Mesenchymal stem cell (in vitro differentiated cells and primary cell): ENCODE data around the gene FKBP14.
"Not testable (repeated sequence)": the region's sequence is repeated elsewhere in the genome, so short reads cannot be mapped to it uniquely, and the experiment has no call there.

Experiments used
- DNase-seq: peaks from one replicate; pipeline ENCODE4 v3.0.0-alpha.2; 2013
- H2AFZ ChIP-seq: one replicate; pipeline ENCODE4 v1.6.1; 2013; ENCODE audit warnings: low read depth, mild to moderate bottlenecking, control low read depth, inconsistent platforms, low read length, moderate library complexity
- H2AK5ac ChIP-seq: 2 replicates; pipeline ENCODE4 v1.6.1; 2013; ENCODE audit warnings: low read length, moderate library complexity, mild to moderate bottlenecking, inconsistent platforms; ENCODE audit not compliant: severe bottlenecking
- H2BK120ac ChIP-seq: one replicate; pipeline ENCODE4 v1.6.1; 2013; ENCODE audit warnings: low read depth, mild to moderate bottlenecking, inconsistent platforms, low read length, moderate library complexity
- H2BK12ac ChIP-seq, 2 experiments: one replicate each; pipeline ENCODE4 v1.6.1; 2013; ENCODE audit warnings: inconsistent platforms in 2 of 2, low read length in 2 of 2, mild to moderate bottlenecking in 2 of 2, moderate library complexity in 2 of 2, control low read depth in 1 of 2
- H2BK15ac ChIP-seq: one replicate; pipeline ENCODE4 v1.6.1; 2013; ENCODE audit warnings: mild to moderate bottlenecking, low read depth, inconsistent platforms; ENCODE audit not compliant: poor library complexity, severe bottlenecking
- H2BK5ac ChIP-seq: 2 replicates; pipeline ENCODE4 v1.6.1; 2013; ENCODE audit warnings: low read depth, mild to moderate bottlenecking, low read length, control low read depth, inconsistent platforms; ENCODE audit not compliant: poor library complexity, severe bottlenecking
- H3K14ac ChIP-seq, 2 experiments: one replicate each; pipeline ENCODE4 v1.6.1; 2013; ENCODE audit warnings: inconsistent platforms in 2 of 2, low read length in 2 of 2, control low read depth in 1 of 2, mild to moderate bottlenecking in 1 of 2, moderate library complexity in 1 of 2
- H3K18ac ChIP-seq, 2 experiments: one replicate each; pipeline ENCODE4 v1.6.1; 2013; ENCODE audit warnings: inconsistent platforms in 2 of 2, low read length in 2 of 2, control low read depth in 1 of 2, low read depth in 1 of 2, mild to moderate bottlenecking in 1 of 2
- H3K23ac ChIP-seq, 2 experiments: one replicate each; pipeline ENCODE4 v1.6.1; 2013; ENCODE audit warnings: inconsistent platforms in 2 of 2, low read length in 2 of 2, mild to moderate bottlenecking in 2 of 2, moderate library complexity in 2 of 2, control low read depth in 1 of 2
- H3K27ac ChIP-seq: 2 replicates; pipeline ENCODE4 v1.5.1; 2013; ENCODE audit warnings: mild to moderate bottlenecking, moderate library complexity, low read length, control low read depth, inconsistent platforms; ENCODE audit not compliant: poor library complexity, severe bottlenecking
- H3K27me3 ChIP-seq, 2 experiments: 2 replicates each; pipeline versions ENCODE4 v1.6.1 to v1.7.0; 2013; ENCODE audit warnings: low read length in 2 of 2, mild to moderate bottlenecking in 2 of 2, moderate library complexity in 2 of 2, control low read depth in 1 of 2, inconsistent platforms in 1 of 2; ENCODE audit not compliant: control insufficient read depth in 1 of 2, insufficient read depth in 1 of 2
- H3K36me3 ChIP-seq, 2 experiments: 2 replicates each; pipeline versions ENCODE4 v1.6.1 to v1.7.0; 2013; ENCODE audit warnings: low read length in 2 of 2, control low read depth in 1 of 2, inconsistent platforms in 1 of 2, low read depth in 1 of 2, mild to moderate bottlenecking in 1 of 2; ENCODE audit not compliant: insufficient read depth in 2 of 2, control insufficient read depth in 1 of 2
- H3K4ac ChIP-seq, 2 experiments: one replicate each; pipeline ENCODE4 v1.6.1; 2013; ENCODE audit warnings: inconsistent platforms in 2 of 2, low read length in 2 of 2, mild to moderate bottlenecking in 2 of 2, moderate library complexity in 2 of 2, control low read depth in 1 of 2, low read depth in 1 of 2
- H3K4me1 ChIP-seq: 2 replicates; pipeline ENCODE4 v1.6.1; 2013; ENCODE audit warnings: low read depth, low read length, control low read depth; ENCODE audit not compliant: control insufficient read depth, insufficient read depth
- H3K4me2 ChIP-seq: 2 replicates; pipeline ENCODE4 v1.6.1; 2013; ENCODE audit warnings: low read length, mild to moderate bottlenecking, inconsistent platforms; ENCODE audit not compliant: poor library complexity, severe bottlenecking
- H3K4me3 ChIP-seq, 2 experiments: 2 replicates each; pipeline versions ENCODE4 v1.5.1 to v1.7.0; 2013; ENCODE audit warnings: low read length in 2 of 2, mild to moderate bottlenecking in 2 of 2, control low read depth in 1 of 2, low read depth in 1 of 2; ENCODE audit not compliant: insufficient read depth in 1 of 2
- H3K79me1 ChIP-seq: replicated peaks from 2 replicates; pipeline ENCODE4 v1.6.1; 2013; ENCODE audit warnings: mild to moderate bottlenecking, control low read depth, low read length, inconsistent platforms; ENCODE audit not compliant: poor library complexity, severe bottlenecking
- H3K9ac ChIP-seq: 2 replicates; pipeline ENCODE4 v1.7.0; 2013; ENCODE audit warnings: mild to moderate bottlenecking, low read length, moderate library complexity
- H3K9me3 ChIP-seq: 2 replicates; pipeline ENCODE4 v1.7.0; 2013; ENCODE audit warnings: mild to moderate bottlenecking, low read length; ENCODE audit not compliant: control insufficient read depth
- H4K8ac ChIP-seq: one replicate; pipeline ENCODE4 v1.6.1; 2013; ENCODE audit warnings: inconsistent platforms, mild to moderate bottlenecking, low read length, moderate library complexity
- H4K91ac ChIP-seq: one replicate; pipeline ENCODE4 v1.6.1; 2013; ENCODE audit warnings: mild to moderate bottlenecking, low read length, inconsistent platforms
- WGBS: methylation state at CpG from one replicate; pipeline ENCODE4 v1.1.7; 2013; ENCODE audit warnings: mixed read lengths; 5-methylcytosine and 5-hydroxymethylcytosine counted together

FKBP14 gene

GRCh38 chr7:30062587-30062986, 36.1 kb upstream of the FKBP14 start:
- Histone ChIP-seq H3K9me3 (no peaks in the 10 kb centered on the region), H2AK5ac (no peak overlapping the region), H3K23ac (no peak overlapping the region), H3K4ac (no peak overlapping the region), H3K79me1 (peaks cover 13% of the 10 kb centered on the region), H3K36me3 (peaks cover 7 to 31% of the 10 kb centered on the region in 2 experiments), H2BK15ac (no peak overlapping the region), H3K18ac (no peak overlapping the region), H2BK5ac (no peak overlapping the region), H4K8ac (no peak overlapping the region), H2AFZ (no peak overlapping the region), H3K9ac (peak overlapping the region; percentile 10), H2BK120ac (no peak overlapping the region), H2BK12ac (no peak overlapping the region), H3K4me3 (no peak overlapping the region), H3K14ac (no peak overlapping the region), H3K4me1 (no peaks in the 10 kb centered on the region), H3K27ac (no peak overlapping the region), H3K4me2 (no peak overlapping the region), H3K27me3 (no peaks in the 10 kb centered on the region), H4K91ac (no peak overlapping the region)
- WGBS, result no CpG with 5 or more reads among the region's 1 CpG
- peak; percentile 59 for DNase-seq

DNA sequence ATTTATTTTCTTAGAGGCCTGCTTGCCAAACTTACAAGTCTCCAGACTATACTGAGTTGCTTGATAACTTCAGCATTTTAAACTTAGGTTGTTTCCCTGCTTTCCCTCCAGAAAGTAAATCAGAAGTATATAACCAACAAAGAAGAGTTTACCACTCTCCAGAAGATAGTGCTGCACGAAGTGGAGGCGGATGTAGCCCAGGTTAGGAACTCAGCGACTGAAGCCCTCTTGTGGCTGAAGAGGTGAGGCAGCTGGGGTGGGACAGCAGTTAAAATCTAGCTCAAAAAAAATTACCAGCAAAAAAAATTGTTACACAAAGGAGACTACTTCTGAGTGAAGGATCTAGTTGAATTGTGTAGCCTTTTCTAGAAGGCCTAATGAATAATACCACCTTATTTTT, 35.3 kb upstream of the FKBP14 start:
- H3K27ac ChIP-seq, H3K4ac ChIP-seq, H3K27me3 ChIP-seq, H2AK5ac ChIP-seq, H3K4me1 ChIP-seq, H4K91ac ChIP-seq, H2AFZ ChIP-seq, H3K18ac ChIP-seq, H4K8ac ChIP-seq, H3K4me2 ChIP-seq, H2BK12ac ChIP-seq, H3K14ac ChIP-seq, H2BK5ac ChIP-seq, H2BK120ac ChIP-seq, H3K23ac ChIP-seq, H2BK15ac ChIP-seq, H3K4me3 ChIP-seq, H3K9me3 ChIP-seq: not testable (repeated sequence)
- H3K36me3 ChIP-seq, result peaks cover 7 to 31% of the 10 kb centered on the region in 2 experiments
- DNase-seq, result peak; percentile 26
- peaks cover 13% of the 10 kb centered on the region for H3K79me1 ChIP-seq
- no CpG with 5 or more reads among the region's 3 CpGs for WGBS
- H3K9ac ChIP-seq, result peak overlapping the region; percentile 18

- Histone ChIP-seq H2BK15ac (no peak overlapping the region), H3K4me3 (no peak overlapping the region), H4K8ac (no peak overlapping the region), H3K4ac (no peak overlapping the region), H2BK5ac (no peak overlapping the region), H2AFZ (no peak overlapping the region), H3K36me3 (peaks cover 10 to 33% of the 10 kb centered on the region in 2 experiments), H3K23ac (no peak overlapping the region), H3K4me2 (no peak overlapping the region), H3K27me3 (no peaks in the 10 kb centered on the region), H2BK12ac (no peak overlapping the region), H3K9ac (no peak overlapping the region), H3K27ac (no peak overlapping the region), H2BK120ac (no peak overlapping the region), H4K91ac (no peak overlapping the region), H3K4me1 (no peaks in the 10 kb centered on the region), H2AK5ac (no peak overlapping the region), H3K9me3 (no peaks in the 10 kb centered on the region), H3K14ac (no peak overlapping the region), H3K18ac (no peak overlapping the region), H3K79me1 (peaks cover 3% of the 10 kb centered on the region)
- no peak for DNase-seq
These were observed 31.2 kb upstream of the FKBP14 start for GRCh38 chr7:30057741-30058140.

DNA sequence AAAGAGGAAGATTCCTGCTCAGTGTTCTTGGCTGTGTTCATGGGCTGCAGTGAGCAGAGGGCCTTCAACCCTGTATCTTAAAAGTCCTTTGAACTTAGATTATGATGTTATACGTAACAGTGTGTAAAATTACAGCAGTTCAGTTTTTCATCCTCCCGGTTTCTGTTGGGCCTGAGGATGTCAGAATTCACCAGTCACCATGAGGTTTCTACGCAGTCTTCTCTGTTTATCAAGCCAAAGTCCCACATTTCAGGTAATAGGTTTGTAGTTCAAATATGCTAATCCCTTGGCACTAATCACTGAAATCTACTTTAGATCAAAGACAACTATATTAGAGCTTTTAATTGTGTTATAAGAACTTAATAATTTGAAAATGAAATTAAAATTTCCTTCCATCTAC, 26.6 kb upstream of the FKBP14 start:
- H2AFZ ChIP-seq, result no peak overlapping the region
- no peaks in the 10 kb centered on the region for H3K9me3 ChIP-seq
- DNase-seq, result no peak
- H3K4me2 ChIP-seq, result no peak overlapping the region
- H2BK15ac ChIP-seq, result no peak overlapping the region
- peaks cover 1% of the 10 kb centered on the region for H3K79me1 ChIP-seq
- H3K18ac ChIP-seq, result no peak overlapping the region
- H4K8ac ChIP-seq, result no peak overlapping the region
- H3K4me1 ChIP-seq, result no peaks in the 10 kb centered on the region
- no peak overlapping the region for H2BK5ac ChIP-seq
- no peak overlapping the region for H3K4ac ChIP-seq
- H3K23ac ChIP-seq, result no peak overlapping the region
- H3K14ac ChIP-seq, result no peak overlapping the region
- H3K9ac ChIP-seq, result no peak overlapping the region
- no peaks in the 10 kb centered on the region for H3K27me3 ChIP-seq
- no peak overlapping the region for H4K91ac ChIP-seq
- no peak overlapping the region for H3K27ac ChIP-seq
- no peak overlapping the region for H2BK120ac ChIP-seq
- H3K4me3 ChIP-seq, result no peak overlapping the region
- H2AK5ac ChIP-seq, result no peak overlapping the region
- WGBS, result 100% methylated on average over 2 of the region's 3 CpGs
- no peak overlapping the region for H2BK12ac ChIP-seq
- peaks cover 15 to 51% of the 10 kb centered on the region in 2 experiments for H3K36me3 ChIP-seq
